ENCODE results near the gene KIDINS220. TPM values are rescaled to one million over a fixed set of nuclear protein-coding genes. Genes with fewer than 3 reads are reported as not detected.
"Not testable (repeated sequence)": the region's sequence is repeated elsewhere in the genome, so short reads cannot be mapped to it uniquely, and the experiment has no call there.

The KIDINS220 gene
- total RNA-seq, 4 donors from 2014 or later: 65.8 to 78.1 (median 73.6) TPM

- 82% methylated on average over 9 of the region's 9 CpGs for WGBS
- intact Hi-C loops (cut with DNase I): no loop called here
- Histone ChIP-seq H3K36me3 (peaks cover 47 to 86% (median 73%) of the 10 kb centered on the region in 4 donors), H3K27ac (replicated peaks in 1 of 4) (no peak overlapping the region), H3K9me3 (no peaks in the 10 kb centered on the region), H3K27me3 (no peaks in the 10 kb centered on the region), H3K4me3 (no peak overlapping the region), H3K4me1 (no peaks in the 10 kb centered on the region)
- TF ChIP-seq POLR2A (IDR thresholded peaks at IDR 0.05; ENCODE audit: low read depth): no peak
- no peak for TF ChIP-seq CTCF (IDR thresholded peaks at IDR 0.05)
- no peak for TF ChIP-seq POLR2AphosphoS5 (IDR thresholded peaks at IDR 0.05)
- no peak for TF ChIP-seq EP300 (IDR thresholded peaks at IDR 0.05)
- DNase-seq (ENCODE audit: extremely low spot score): no peak
These were observed 107.5 kb downstream of the KIDINS220 start for GRCh38 chr2:8729939-8730338.

GRCh38 chr2:8729101-8729500 lies 108.3 kb downstream of the KIDINS220 start:
- H3K27me3 ChIP-seq; H3K27ac ChIP-seq (replicated peaks in 1 of 4); H3K9me3 ChIP-seq; intact Hi-C loops (cut with DNase I); H3K4me1 ChIP-seq; DNase-seq (ENCODE audit: extremely low spot score); H3K4me3 ChIP-seq: not testable (repeated sequence)
- WGBS: 97% methylated on average over 5 of the region's 5 CpGs
- H3K36me3 ChIP-seq: peaks cover 46 to 82% (median 65%) of the 10 kb centered on the region in 4 donors

- Histone ChIP-seq H3K4me3 (no peak overlapping the region), H3K27ac (replicated peaks in 1 of 4) (no peak overlapping the region), H3K27me3 (no peaks in the 10 kb centered on the region), H3K9me3 (no peaks in the 10 kb centered on the region), H3K36me3 (peaks cover 39 to 76% (median 61%) of the 10 kb centered on the region in 4 donors), H3K4me1 (no peaks in the 10 kb centered on the region)
- intact Hi-C loops (cut with DNase I): no loop called here
- TF ChIP-seq EP300 (IDR thresholded peaks at IDR 0.05) (no peak), POLR2AphosphoS5 (IDR thresholded peaks at IDR 0.05) (no peak), POLR2A (IDR thresholded peaks at IDR 0.05; ENCODE audit: low read depth) (no peak), CTCF (IDR thresholded peaks at IDR 0.05) (no peak)
- WGBS: 96% methylated on average over 7 of the region's 7 CpGs
- no peak for DNase-seq (ENCODE audit: extremely low spot score)
These were observed 109.0 kb downstream of the KIDINS220 start for GRCh38 chr2:8728305-8729015.

GRCh38 chr2:8725838-8726237 lies 111.6 kb downstream of the KIDINS220 start:
- WGBS: 86% methylated on average over 7 of the region's 7 CpGs
- no peak for DNase-seq (ENCODE audit: extremely low spot score)
- H3K27ac ChIP-seq (replicated peaks in 1 of 4): no peak overlapping the region
- no peaks in the 10 kb centered on the region for H3K9me3 ChIP-seq
- no peaks in the 10 kb centered on the region for H3K4me1 ChIP-seq
- peaks cover 17 to 50% (median 38%) of the 10 kb centered on the region in 4 donors for H3K36me3 ChIP-seq
- intact Hi-C loops (cut with DNase I): no loop called here
- no peak for TF ChIP-seq EP300 (IDR thresholded peaks at IDR 0.05)
- no peak for TF ChIP-seq CTCF (IDR thresholded peaks at IDR 0.05)
- no peaks in the 10 kb centered on the region for H3K27me3 ChIP-seq
- H3K4me3 ChIP-seq: no peak overlapping the region

GRCh38 chr2:8722986-8723385 lies 114.4 kb downstream of the KIDINS220 start:
- TF ChIP-seq EP300 (IDR thresholded peaks at IDR 0.05): no peak
- no peak for TF ChIP-seq POLR2AphosphoS5 (IDR thresholded peaks at IDR 0.05)
- TF ChIP-seq POLR2A (IDR thresholded peaks at IDR 0.05; ENCODE audit: low read depth): no peak
- no peak overlapping the region for H3K27ac ChIP-seq (replicated peaks in 1 of 4)
- 94% methylated on average over 9 of the region's 10 CpGs for WGBS
- no peaks in the 10 kb centered on the region for H3K4me1 ChIP-seq
- no peak overlapping the region for H3K4me3 ChIP-seq
- peaks cover 7 to 26% (median 18%) of the 10 kb centered on the region in 4 donors for H3K36me3 ChIP-seq
- no peaks in the 10 kb centered on the region for H3K27me3 ChIP-seq
- no peak for DNase-seq (ENCODE audit: extremely low spot score)
- intact Hi-C loops (cut with DNase I): no loop called here
- no peaks in the 10 kb centered on the region for H3K9me3 ChIP-seq

- TF ChIP-seq POLR2AphosphoS5 (IDR thresholded peaks at IDR 0.05): no peak
- TF ChIP-seq CTCF (IDR thresholded peaks at IDR 0.05): no peak
- no peak for TF ChIP-seq EP300 (IDR thresholded peaks at IDR 0.05)
- no peak for TF ChIP-seq POLR2A (IDR thresholded peaks at IDR 0.05; ENCODE audit: low read depth)
- intact Hi-C loops (cut with DNase I): no loop called here
- Histone ChIP-seq H3K27me3 (no peaks in the 10 kb centered on the region), H3K4me3 (no peak overlapping the region), H3K9me3 (no peaks in the 10 kb centered on the region), H3K4me1 (no peaks in the 10 kb centered on the region), H3K36me3 (peaks cover 0 to 13% (median 6%) of the 10 kb centered on the region in 4 donors), H3K27ac (replicated peaks in 1 of 4) (no peak overlapping the region)
- no peak for DNase-seq (ENCODE audit: extremely low spot score)
- 96% methylated on average over 3 of the region's 3 CpGs for WGBS
These were observed 116.0 kb downstream of the KIDINS220 start for GRCh38 chr2:8721410-8721809.
